SK-N-MC (cell line): ENCODE data around the gene CDH4.
A peak's percentile ranks its signal among the peaks of the same experiment; 100 is the strongest.

Source experiments
- EZH2 ChIP-seq: fragments of 200-600 bp; sonication (generic); IDR thresholded peaks from one replicate; pipeline ENCODE4 v1.6.1; 2017; ENCODE audit warnings: antibody characterized with exemption
- FOXP2 ChIP-seq: optimal IDR thresholded peaks from 2 replicates; pipeline ENCODE3; 2011; ENCODE audit warnings: mild to moderate bottlenecking, moderate library complexity; ENCODE audit not compliant: insufficient read depth; ENCODE audit errors: extremely low read length, control extremely low read depth
- POLR2AphosphoS5 ChIP-seq: IDR thresholded peaks from 2 replicates; pipeline ENCODE4 v1.6.1; 2012; ENCODE audit warnings: mild to moderate bottlenecking, low read depth, low read length, borderline replicate concordance

- TF ChIP-seq EZH2 (no peak), FOXP2 (no peak), POLR2AphosphoS5 (peak; percentile 42; the same call in 1 of the 2 replicates)
Observed at GRCh38 chr20:61222699-61223098, 29.4 kb upstream of the CDH4 start.
